AML-193 (cell line): ENCODE data around the gene MAML2.

Experiments
- DNase-seq, 2 experiments: peaks; one replicate each; lab custom pipeline; 2025; lab: John Stamatoyannopoulos, UW

The MAML2 gene

DNA sequence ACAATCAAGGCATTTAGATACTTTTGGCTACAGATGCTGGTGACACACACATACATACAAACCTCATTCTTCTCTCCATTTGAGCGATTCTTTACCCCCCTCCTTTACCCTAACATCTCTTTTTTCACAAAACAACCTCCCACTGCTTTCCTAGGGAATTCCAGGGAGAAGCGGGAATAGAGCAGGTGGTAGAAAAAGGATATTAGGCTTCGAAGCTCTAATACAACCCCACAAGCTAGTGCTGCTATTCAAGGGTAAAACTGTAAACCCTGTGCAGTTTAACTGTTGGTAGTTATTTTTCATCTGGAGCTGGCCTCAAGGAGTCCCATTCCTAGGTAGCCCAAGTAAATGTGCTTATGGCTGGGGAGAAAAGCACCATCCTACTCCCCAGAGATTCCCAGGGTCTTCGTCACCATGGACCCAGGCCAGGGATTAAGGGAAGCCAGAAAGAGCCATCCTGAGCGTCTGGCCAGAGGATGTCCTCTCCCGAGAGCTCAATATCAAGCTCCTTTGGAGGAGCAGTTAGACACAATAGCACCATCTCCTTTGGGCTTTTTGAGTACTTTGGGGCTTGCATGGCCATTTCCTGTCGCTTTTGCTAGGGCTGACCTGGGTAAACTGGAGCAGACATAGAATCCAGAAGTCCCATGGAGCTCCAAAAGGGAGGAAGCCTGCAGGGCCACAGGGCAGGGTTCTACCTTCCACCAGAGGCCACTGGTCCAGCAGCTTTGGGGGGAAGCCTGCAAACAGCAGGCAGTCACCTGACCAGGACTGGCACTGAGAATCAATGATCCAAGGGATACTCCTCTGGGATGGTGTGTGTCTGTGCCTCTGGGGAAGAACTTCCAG, 3.1 kb downstream of the MAML2 start:
- no peak for DNase-seq

DNA sequence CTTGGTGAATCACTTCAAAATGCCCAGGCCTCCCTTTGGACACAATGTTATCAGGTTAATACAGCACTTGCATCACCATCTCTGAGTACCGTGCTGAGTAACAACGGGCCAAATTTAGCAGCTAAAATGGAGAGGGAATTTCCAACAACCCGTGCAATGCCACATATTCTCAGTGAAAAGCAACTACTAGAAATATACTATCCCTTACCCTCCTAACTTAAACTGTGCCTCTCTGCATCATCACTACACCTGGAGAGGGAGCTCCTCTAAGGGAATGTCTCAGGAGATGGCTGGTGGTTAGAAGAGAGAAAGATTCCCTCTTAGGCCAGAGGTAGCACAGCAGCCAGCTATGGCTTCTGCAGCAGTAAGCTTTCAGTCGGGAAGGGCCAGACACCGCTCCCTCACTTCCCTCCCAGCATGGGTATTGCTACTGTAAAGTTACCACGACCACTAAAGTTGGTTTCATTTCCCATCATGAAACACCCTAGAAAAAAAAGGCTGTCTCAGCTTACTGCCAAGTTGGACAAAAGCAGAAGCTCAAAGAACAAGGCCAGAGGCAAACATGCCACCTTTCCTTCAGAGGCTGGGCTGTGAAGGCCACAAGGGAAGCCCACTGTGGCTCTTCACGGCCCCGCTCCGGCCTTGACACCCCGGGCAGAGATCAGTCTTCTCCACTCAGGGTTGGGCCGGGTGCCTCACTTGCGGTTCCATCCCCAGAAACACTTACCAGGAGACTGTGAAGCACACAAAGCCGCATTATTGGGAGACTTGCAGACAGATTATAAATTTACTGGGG, 3.9 kb downstream of the MAML2 start:
- DNase-seq: peak; percentile 49 to 60

DNA sequence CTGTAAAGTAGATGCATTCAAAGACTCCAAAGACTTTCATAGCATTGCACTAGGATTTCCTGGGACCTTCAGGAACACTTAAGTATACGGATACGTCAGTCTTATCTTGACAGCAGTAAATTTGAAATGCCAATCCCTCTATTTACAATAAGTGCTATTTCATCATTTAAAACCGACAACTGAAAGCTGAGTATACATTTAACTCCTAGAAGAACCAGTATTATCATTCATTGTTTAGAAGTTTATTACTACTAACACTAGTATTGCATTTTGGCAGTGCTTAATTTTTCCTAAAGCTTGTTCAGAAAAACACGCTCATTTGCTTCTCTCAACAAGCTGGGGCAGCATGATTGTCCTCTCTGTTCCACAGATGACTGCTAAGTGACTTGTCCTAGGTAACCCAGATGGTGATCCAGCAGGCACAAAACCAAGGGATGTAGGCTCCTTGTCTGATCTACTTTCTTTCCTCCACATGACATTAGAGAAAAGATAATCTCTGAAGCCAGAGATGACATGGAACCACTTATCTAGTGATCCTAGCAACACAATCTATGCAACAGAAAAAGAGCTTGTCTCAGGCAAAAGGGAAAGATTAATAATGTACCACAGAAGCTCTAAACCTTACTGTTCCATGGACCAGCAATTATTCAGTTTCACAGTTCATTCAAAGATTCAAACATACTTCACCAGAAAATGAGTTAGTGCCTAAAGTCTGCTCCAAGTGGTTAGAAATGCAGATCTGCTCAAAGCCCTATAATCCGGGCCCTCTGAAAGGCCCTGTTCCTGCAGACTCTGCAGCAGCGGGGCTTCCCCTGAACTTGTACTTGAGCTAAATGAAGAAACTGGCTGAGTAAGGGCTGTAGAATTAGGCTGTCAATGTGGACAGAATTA, 5.2 kb downstream of the MAML2 start:
- DNase-seq: no peak

DNA sequence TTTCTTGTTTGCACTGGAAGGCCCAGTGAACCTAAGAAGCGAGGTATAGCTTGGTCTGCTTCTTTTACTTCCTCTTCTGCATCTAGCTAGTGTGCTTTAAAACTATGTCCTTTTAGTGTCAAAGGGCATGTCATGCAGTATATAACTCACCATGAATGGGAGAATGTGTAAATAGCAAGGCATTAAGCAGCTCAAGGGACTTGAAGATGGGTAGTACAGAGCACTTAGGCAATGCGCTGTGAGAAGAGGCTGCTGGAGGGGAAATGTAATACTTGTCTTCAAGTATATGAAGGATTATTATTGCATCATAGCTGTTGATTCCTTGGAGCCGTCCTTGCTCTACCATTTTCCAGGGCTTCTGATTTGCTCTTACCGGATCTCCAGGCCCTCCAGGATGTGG, 7.6 kb downstream of the MAML2 start:
- peak in 1 of 2 experiments; percentile 12 for DNase-seq

DNA sequence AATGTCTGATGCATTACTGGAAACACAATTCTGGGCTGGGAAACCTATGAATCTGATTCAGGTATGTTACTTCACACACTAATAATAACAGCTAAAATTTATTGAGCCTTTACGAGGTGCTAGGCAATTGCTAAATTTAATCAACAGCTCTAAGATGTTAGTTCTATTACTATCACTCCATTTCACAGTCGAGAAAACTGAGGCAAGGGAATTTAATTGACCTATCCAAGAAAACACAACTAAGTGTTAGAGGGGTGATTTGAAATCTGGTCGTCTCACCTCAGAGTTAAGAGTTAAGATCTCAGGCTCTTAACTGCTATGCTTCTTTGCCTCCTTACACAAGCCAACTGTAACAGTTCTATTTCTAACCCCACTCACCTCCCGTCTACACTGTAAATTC, 8.8 kb downstream of the MAML2 start:
- DNase-seq: no peak

- no peak for DNase-seq
These were observed 9.7 kb downstream of the MAML2 start for GRCh38 chr11:96333191-96333719.

DNA sequence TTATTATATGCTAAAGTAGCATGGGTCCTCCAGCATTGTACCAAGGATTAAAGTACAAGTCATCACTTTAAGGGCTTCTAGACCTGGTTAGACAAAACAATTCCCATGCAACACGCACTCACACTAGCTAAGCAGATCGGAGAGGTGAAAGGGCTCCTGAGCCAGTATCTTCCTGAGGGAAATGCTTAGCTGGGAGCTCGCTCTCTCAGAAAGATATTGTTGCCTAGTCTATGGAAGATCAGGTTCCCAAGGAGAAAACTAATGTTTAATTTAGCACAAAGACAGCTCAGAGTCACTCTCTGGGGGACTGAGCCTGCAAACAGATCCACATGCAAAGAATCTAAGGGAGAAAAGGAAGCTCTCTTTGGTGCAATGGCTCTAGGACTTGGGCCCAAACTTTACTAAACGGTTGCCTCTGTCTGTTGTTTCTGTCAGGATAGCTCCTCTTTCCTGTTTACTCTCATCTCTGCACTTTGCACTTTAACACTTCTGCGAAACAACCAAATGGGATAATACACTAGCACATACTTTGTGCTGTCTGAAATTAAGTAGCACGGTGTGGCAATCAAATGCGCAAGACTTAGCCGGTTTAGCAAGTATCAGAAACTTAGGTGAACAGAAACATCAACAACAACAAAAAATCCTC, 10.7 kb downstream of the MAML2 start:
- no peak for DNase-seq

DNA sequence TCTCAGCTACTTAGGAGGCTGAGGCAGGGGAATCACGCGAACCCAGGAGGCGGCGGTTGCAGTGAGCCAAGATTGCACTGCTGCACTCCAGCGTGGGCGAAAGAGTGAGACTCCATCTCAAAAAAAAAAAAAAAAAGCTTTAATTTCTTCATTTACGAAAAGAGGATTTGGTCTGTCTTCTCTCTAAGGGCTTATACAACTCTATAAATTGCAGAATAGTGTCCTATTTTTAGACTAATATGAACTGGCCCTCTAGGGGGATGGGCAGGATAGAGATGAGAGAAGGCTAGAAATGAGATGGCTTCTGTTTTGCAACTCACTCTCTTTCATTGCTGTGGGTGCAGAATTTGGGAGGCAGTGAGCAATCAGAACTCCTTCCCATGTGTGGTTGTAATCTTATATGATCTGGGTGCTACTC, 11.3 kb downstream of the MAML2 start:
- DNase-seq: peak in 1 of 2 experiments; percentile 6

GRCh38 chr11:96330511-96330859, 12.5 kb downstream of the MAML2 start:
- no peak for DNase-seq

DNA sequence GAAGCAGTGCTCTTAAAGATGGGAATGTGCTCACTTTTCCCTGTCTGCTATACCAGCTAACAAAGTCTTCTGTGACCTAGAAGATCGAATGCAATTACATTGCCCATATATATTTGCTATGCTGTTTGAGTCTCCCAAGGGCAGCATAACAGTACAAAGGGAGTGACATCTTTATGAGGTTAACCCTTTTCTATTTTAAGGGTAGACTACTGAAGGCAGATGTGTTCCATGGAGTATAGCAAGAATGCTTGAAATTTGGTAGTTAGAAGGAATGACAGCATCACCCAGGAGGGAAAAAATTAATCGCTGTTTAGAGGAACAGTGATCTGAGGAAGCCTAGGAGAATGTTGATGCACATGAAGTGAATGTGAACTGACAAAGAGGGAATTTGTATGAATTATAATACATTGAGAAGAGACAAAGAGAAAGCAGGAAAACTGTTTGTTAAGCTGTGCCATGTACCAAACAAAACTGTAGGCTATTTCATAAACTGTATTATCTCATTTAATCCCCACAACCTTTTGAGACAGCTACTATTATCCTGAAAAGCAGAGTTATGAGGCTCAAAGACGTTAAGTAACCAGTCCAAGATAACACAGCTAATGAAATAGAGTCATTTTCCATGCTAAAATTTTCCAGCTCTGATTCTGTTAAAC, 13.0 kb downstream of the MAML2 start:
- no peak for DNase-seq

GRCh38 chr11:96329419-96329818, 13.6 kb downstream of the MAML2 start:
- no peak for DNase-seq

DNA sequence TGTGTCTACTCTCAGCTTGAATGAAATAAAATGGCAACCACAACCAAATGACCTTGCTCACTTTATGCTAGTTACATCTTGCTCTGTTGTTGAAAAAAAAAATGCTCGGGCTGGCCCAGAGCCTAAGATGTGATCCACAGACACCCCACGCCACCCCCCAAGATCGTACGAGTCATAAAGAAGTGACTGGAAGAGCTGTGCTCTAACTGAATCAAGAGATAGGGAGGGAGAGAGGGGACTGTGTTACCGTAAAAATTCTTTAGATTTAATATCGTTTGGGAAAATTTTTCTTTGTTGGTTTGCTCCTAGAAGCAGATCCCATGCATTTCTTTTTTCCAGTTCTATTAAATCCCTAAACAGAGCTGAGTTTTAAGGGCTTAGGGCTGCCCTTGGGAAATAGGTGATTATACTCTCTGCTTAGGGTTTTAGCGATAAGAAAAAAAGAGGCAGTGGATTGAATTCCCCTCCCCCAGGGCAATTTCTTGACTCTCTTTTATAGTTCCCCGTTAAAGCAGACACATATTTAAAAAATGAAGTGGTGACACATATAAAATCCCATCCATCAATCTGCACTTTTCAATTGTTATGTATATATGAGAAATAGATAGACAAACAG, 14.5 kb downstream of the MAML2 start:
- DNase-seq: no peak

- DNase-seq: no peak
These were observed 16.0 kb downstream of the MAML2 start for GRCh38 chr11:96326959-96327358.

- DNase-seq: no peak
These were observed 18.1 kb downstream of the MAML2 start for GRCh38 chr11:96324912-96325311.

DNA sequence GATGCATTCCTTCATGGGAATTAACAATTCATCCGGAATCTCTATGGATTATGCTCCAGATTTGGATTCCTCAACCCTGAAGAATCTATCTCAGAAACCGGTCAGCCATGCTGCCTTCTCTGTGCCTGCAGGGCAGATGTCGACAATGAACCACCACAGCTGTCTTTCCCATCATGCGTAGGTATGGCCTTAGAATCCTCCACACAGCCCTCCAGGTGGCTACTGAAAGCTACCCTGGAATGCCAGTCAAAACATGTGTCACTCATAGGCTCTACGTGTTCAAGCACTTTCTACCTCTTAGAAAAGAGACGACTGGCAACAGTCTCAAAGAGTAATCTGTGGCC, 19.4 kb downstream of the MAML2 start:
- DNase-seq: no peak

GRCh38 chr11:96322775-96323641, 20.0 kb downstream of the MAML2 start:
- DNase-seq: no peak

DNA sequence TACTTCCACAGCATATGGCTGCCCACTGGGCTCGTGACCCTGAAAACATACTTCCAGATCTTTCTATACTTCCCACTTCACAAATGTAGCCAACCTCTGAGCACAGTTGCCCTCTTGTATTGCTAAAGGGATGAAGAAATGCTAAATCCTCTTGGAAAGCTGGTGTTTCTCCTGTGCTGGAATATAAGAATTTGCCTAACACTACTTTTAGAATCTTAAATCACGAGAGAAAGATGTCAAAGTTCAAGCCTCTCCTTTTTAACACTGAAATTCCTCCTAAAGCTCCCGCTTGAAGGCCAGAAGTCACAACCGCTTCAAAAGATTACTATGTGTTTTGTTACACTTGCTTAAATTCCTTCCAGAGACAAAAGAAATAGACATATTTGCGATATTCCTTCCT, 21.9 kb downstream of the MAML2 start:
- no peak for DNase-seq

DNA sequence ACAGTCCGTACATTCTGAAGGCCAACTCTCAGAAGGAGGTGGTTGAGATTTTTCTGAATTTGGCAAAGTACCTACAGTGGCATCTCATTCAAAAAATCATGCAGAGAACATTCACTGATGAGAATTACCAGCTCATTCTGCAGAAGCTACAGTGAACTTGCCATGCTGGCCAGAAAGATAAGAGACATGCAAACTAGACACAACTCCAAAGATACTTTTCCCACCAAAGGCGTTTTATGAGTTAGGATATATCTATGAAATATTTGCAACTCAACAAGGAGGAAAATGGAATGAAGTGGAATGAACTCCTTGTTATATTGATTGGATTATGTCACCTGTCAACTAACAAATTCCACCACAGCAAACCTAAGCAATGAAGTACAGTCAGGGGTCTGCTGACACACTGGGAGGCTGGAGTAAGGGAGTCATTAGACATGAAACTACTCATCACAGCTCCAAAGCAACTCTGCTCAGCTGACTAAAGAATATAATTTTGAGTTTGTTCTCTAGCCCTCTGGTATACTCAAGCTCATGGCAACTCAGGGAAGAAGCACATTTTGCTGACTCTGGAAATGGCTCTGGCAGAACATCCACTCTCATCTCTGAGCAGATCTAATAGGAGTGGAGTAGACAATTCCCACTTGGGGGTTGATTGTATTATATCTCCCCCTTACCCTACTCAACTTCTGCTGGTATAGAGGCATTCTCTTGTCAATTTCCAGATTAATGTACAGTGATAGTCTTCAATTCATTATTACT, 22.9 kb downstream of the MAML2 start:
- no peak for DNase-seq

DNA sequence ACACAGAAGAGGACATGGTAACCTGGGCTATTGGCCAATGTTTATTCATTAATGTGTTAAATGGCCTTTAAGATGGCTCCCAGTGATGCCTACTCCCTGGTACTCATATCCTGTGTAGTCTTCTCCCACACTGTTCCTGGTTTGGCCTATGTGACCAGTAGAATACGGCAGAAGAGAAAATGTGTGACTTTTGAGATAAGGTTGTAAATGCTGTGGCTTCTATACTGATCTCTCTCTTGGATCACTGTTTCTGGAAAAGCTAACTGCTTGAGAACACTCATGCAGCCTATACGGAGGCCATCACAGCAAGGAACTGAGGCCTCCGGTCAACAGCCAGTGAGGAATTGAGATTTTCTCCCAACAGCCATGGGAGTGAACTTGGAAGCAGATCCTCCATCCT, 24.1 kb downstream of the MAML2 start:
- no peak for DNase-seq
